Activated CD4-positive, alpha-beta memory T cell treated with anti-CD3 and anti-CD28 coated beads, Interleukin-2, amount 10 ng/mL, durations not matched to agents 7 days and 5 days (primary cell): ENCODE results near the gene TM9SF2. TPM values are rescaled to one million over a fixed set of nuclear protein-coding genes. Genes with fewer than 3 reads are reported as not detected.

Experiments
- CTCF ChIA-PET: fragments of 350-600 bp; sonication (Branson Sonifier 250); formaldehyde crosslinking; loops from one replicate; lab custom pipeline; 2021; ENCODE audit warnings: antibody characterized with exemption, inconsistent platforms; lab: Charles Lee
- POLR2A ChIA-PET: fragments of 350-600 bp; sonication (Branson Sonifier 250); formaldehyde crosslinking; loops from one replicate; lab custom pipeline; 2021; ENCODE audit warnings: antibody characterized with exemption; lab: Charles Lee
- DNase-seq: peaks from one replicate; pipeline ENCODE4 v3.0.0-alpha.2; 2020
- H3K27ac Mint-ChIP-seq: one replicate; pipeline ENCODE4 v1.8.0; 2021; ENCODE audit warnings: mild to moderate bottlenecking, mixed read lengths
- H3K27me3 Mint-ChIP-seq: one replicate; pipeline ENCODE4 v1.8.0; 2021; ENCODE audit warnings: mixed read lengths
- H3K36me3 Mint-ChIP-seq: one replicate; pipeline ENCODE4 v1.8.0; 2021; ENCODE audit warnings: low read depth, mixed read lengths
- H3K4me1 Mint-ChIP-seq: one replicate; pipeline ENCODE4 v1.8.0; 2021; ENCODE audit warnings: mixed read lengths
- H3K4me3 Mint-ChIP-seq: one replicate; pipeline ENCODE4 v1.8.0; 2021; ENCODE audit warnings: mild to moderate bottlenecking, mixed read lengths
- H3K9me3 Mint-ChIP-seq: one replicate; pipeline ENCODE4 v1.8.0; 2021; ENCODE audit warnings: mixed read lengths
- total RNA-seq, 2 experiments: library from RNA; stranded (reverse); gene quantifications; one replicate each; pipeline ENCODE4 v1.2.3, GENCODE V29; 2021

Gene TM9SF2
- total RNA-seq, 2 experiments from 2014 or later: 84.5 to 88.6 TPM

- H3K9me3 Mint-ChIP-seq: peaks cover 2% of the 10 kb centered on the region
- no peak for DNase-seq
- CTCF ChIA-PET: no interaction called here
- no peaks in the 10 kb centered on the region for H3K36me3 Mint-ChIP-seq
- H3K4me1 Mint-ChIP-seq: no peaks in the 10 kb centered on the region
- H3K27ac Mint-ChIP-seq: no peak overlapping the region
- H3K4me3 Mint-ChIP-seq: no peak overlapping the region
- peaks cover 8% of the 10 kb centered on the region for H3K27me3 Mint-ChIP-seq
- POLR2A ChIA-PET: no interaction called here
Measured at GRCh38 chr13:99589575-99589974, 88.3 kb downstream of the TM9SF2 start.

- ChIA-PET CTCF (interaction anchor here (1.7 kb wide), 1 partner anchor 15 kb away, joined by 4 read pairs; the partner anchor contains the start of gene CLYBL), POLR2A (no interaction called here)
- H3K36me3 Mint-ChIP-seq: no peaks in the 10 kb centered on the region
- peaks cover 2% of the 10 kb centered on the region for H3K9me3 Mint-ChIP-seq
- H3K27me3 Mint-ChIP-seq: peaks cover 6% of the 10 kb centered on the region
- H3K4me3 Mint-ChIP-seq: no peak overlapping the region
- DNase-seq: no peak
- H3K27ac Mint-ChIP-seq: no peak overlapping the region
- H3K4me1 Mint-ChIP-seq: no peaks in the 10 kb centered on the region
Measured at GRCh38 chr13:99590519-99591011, 89.3 kb downstream of the TM9SF2 start.

GRCh38 chr13:99596180-99596579, 94.9 kb downstream of the TM9SF2 start:
- H3K4me3 Mint-ChIP-seq: no peak overlapping the region
- peaks cover 1% of the 10 kb centered on the region for H3K4me1 Mint-ChIP-seq
- no peaks in the 10 kb centered on the region for H3K27me3 Mint-ChIP-seq
- H3K27ac Mint-ChIP-seq: no peak overlapping the region
- no peak for DNase-seq
- CTCF ChIA-PET: no interaction called here
- POLR2A ChIA-PET: no interaction called here
- H3K36me3 Mint-ChIP-seq: no peaks in the 10 kb centered on the region
- H3K9me3 Mint-ChIP-seq: no peaks in the 10 kb centered on the region

GRCh38 chr13:99600318-99600717, 99.0 kb downstream of the TM9SF2 start:
- peaks cover 15% of the 10 kb centered on the region for H3K4me1 Mint-ChIP-seq

GRCh38 chr13:99601535-99601934, 100.3 kb downstream of the TM9SF2 start:
- no peaks in the 10 kb centered on the region for H3K27me3 Mint-ChIP-seq
- H3K36me3 Mint-ChIP-seq: no peaks in the 10 kb centered on the region
- peak overlapping the region; percentile 13 for H3K27ac Mint-ChIP-seq
- no peaks in the 10 kb centered on the region for H3K9me3 Mint-ChIP-seq
- DNase-seq: no peak
- CTCF ChIA-PET: no interaction called here
- POLR2A ChIA-PET: no interaction called here
- peaks cover 21% of the 10 kb centered on the region for H3K4me1 Mint-ChIP-seq
- H3K4me3 Mint-ChIP-seq: no peak overlapping the region

More at GRCh38 chr13:99600318-99600717, 99.0 kb downstream of the TM9SF2 start:
- H3K36me3 Mint-ChIP-seq: no peaks in the 10 kb centered on the region
- no peak overlapping the region for H3K4me3 Mint-ChIP-seq
- no peaks in the 10 kb centered on the region for H3K9me3 Mint-ChIP-seq
- no peaks in the 10 kb centered on the region for H3K27me3 Mint-ChIP-seq
- ChIA-PET POLR2A (no interaction called here), CTCF (no interaction called here)
- DNase-seq: no peak
- H3K27ac Mint-ChIP-seq: no peak overlapping the region

- Mint-ChIP-seq H3K4me1 (peaks cover 30% of the 10 kb centered on the region), H3K27ac (no peak overlapping the region), H3K36me3 (peaks cover 5% of the 10 kb centered on the region), H3K4me3 (no peak overlapping the region), H3K9me3 (no peaks in the 10 kb centered on the region), H3K27me3 (no peaks in the 10 kb centered on the region)
- POLR2A ChIA-PET: no interaction called here
- DNase-seq: no peak
- CTCF ChIA-PET: interaction anchor here (1.2 to 3.1 kb wide), 2 partner anchors 11 to 51 kb away, joined by 3 to 9 read pairs; no protein-coding TSS in a partner anchor
Measured at GRCh38 chr13:99604636-99605035, 103.4 kb downstream of the TM9SF2 start.

GRCh38 chr13:99605420-99606323, 104.4 kb downstream of the TM9SF2 start:
- peak; percentile 60 for DNase-seq
- ChIA-PET POLR2A (interaction anchor here (0.8 to 2.1 kb wide), 7 partner anchors 10 to 169 kb away, joined by 3 to 13 read pairs (median 5); partner anchors contain the start of gene TM9SF2), CTCF (interaction anchor here (0.7 to 3.1 kb wide), 10 partner anchors 10 to 169 kb away, joined by 3 to 9 read pairs (median 3); no protein-coding TSS in a partner anchor)
- Mint-ChIP-seq H3K4me3 (peak overlapping the region; percentile 72), H3K27me3 (no peaks in the 10 kb centered on the region), H3K4me1 (peaks cover 33% of the 10 kb centered on the region), H3K27ac (peak overlapping the region; percentile 79), H3K9me3 (no peaks in the 10 kb centered on the region), H3K36me3 (peaks cover 5% of the 10 kb centered on the region)

GRCh38 chr13:99606324-99607066, 105.2 kb downstream of the TM9SF2 start, which contains the start of gene CLYBL:
CLYBL (plus strand) TSS chr13:99606690.
- Mint-ChIP-seq H3K4me1 (peaks cover 31% of the 10 kb centered on the region), H3K27ac (peak within 1 kb of the TSS; percentile 79), H3K27me3 (no peaks in the 10 kb centered on the region), H3K4me3 (peak within 1 kb of the TSS; percentile 72), H3K36me3 (peaks cover 5% of the 10 kb centered on the region), H3K9me3 (no peaks in the 10 kb centered on the region)
- POLR2A ChIA-PET: interaction anchor here (0.8 to 2.1 kb wide), 7 partner anchors 9 to 170 kb away, joined by 3 to 13 read pairs (median 5); partner anchors contain the start of gene TM9SF2
- peak; percentile 91 for DNase-seq
- CTCF ChIA-PET: interaction anchor here (0.7 to 3.1 kb wide), 8 partner anchors 9 to 170 kb away, joined by 3 to 9 read pairs (median 4); no protein-coding TSS in a partner anchor

- Mint-ChIP-seq H3K27me3 (no peaks in the 10 kb centered on the region), H3K36me3 (peaks cover 5% of the 10 kb centered on the region), H3K27ac (no peak overlapping the region), H3K4me1 (peaks cover 23% of the 10 kb centered on the region), H3K9me3 (no peaks in the 10 kb centered on the region), H3K4me3 (peak overlapping the region; percentile 25)
- DNase-seq: no peak
- POLR2A ChIA-PET: no interaction called here
- CTCF ChIA-PET: no interaction called here
Measured at GRCh38 chr13:99608345-99608744, 107.1 kb downstream of the TM9SF2 start.

GRCh38 chr13:99610702-99611289, 109.5 kb downstream of the TM9SF2 start:
- peaks cover 5% of the 10 kb centered on the region for H3K36me3 Mint-ChIP-seq
- H3K9me3 Mint-ChIP-seq: no peaks in the 10 kb centered on the region
- CTCF ChIA-PET: interaction anchor here (0.6 to 1.3 kb wide), 4 partner anchors 9 to 304 kb away, joined by 3 to 7 read pairs (median 4); no protein-coding TSS in a partner anchor
- H3K27ac Mint-ChIP-seq: no peak overlapping the region
- H3K27me3 Mint-ChIP-seq: no peaks in the 10 kb centered on the region
- POLR2A ChIA-PET: interaction anchor here (0.6 kb wide), 1 partner anchor 11 kb away, joined by 3 read pairs; no protein-coding TSS in a partner anchor
- peaks cover 16% of the 10 kb centered on the region for H3K4me1 Mint-ChIP-seq
- H3K4me3 Mint-ChIP-seq: no peak overlapping the region
- DNase-seq: no peak
